ENCODE data around the gene BTBD7.
"Not testable (repeated sequence)": the region's sequence is repeated elsewhere in the genome, so short reads cannot be mapped to it uniquely, and the experiment has no call there.

BTBD7 gene

GRCh38 chr14:93332853-93333630 lies at the start of gene BTBD7:
BTBD7 (minus strand) TSS chr14:93333036; CDS start chr14:93296051, 36,985 bp downstream.
- DNase-seq (ENCODE audit: low read depth), result peak; percentile 87

- DNase-seq (ENCODE audit: low read depth), result no peak
Observed at GRCh38 chr14:93381644-93382043, 48.8 kb upstream of the BTBD7 start.

DNA sequence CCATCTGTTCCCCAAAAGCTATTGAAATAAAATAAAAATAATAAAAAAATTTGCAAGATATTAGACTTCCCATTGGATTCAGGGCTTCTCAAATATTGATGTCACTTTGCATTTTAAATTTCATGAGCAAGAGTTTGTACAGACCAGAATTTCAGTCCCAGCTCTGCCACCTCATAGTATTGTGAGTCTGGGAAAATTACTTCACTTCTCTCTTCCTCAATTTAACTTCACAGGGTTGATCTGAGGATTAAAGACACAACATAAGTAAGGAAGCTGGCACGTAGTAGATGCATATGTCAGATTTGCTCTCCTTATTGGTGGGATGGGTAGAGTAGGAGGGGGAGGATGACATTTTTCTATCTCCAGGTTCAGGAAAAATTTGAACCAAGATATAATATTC lies 47.0 kb upstream of the BTBD7 start:
- DNase-seq (ENCODE audit: low read depth), result no peak

DNA sequence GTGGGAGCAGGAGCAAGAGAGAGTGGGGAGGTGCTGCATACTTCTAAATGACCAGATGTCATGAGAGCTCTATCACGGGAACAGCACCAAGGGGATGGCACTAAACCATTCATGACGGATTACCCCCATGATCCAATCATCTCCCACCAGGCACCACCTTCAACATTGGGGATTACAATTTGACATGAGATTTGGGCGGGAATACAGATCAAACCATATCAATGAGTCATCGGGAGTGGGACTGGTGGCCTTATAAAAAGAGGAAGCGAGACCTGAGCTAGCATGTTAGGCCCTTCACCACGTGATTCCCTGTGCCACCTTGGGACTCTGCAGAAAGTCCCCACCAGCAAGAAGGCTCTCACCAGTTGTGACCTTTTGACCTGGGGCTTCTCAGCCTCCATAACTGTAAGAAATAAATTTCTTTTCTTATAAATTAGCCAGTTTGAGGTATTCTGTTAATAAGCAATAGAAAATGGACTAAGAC lies 42.9 kb upstream of the BTBD7 start:
- no peak for DNase-seq (ENCODE audit: low read depth)

DNA sequence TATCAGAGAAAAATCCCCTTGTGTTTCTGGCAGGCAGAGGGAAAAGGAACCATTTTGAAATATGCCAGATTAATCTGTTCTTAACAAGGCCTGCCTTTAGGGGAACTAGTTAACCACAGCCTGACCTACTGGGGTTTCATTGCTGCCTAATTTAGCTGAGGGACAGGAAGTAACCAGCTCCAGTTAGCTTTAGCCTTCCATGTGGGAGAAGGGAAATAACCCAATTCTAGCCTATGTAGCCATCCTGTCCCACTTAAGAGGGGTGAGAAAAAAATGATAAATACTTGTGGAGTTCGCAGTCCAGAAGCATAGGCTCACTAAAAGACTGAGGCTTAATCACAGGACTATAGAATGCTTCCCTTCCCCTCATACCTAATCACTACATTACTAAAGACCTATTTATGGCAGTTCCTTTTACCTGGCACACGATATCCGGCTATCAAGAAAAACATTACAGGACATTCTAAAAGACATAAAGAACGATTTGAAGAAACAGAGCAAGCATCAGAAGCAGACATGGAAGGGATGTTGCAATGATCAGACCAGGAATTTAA lies 37.0 kb upstream of the BTBD7 start:
- DNase-seq (ENCODE audit: low read depth), result no peak

GRCh38 chr14:93368996-93369712 lies 36.3 kb upstream of the BTBD7 start:
- DNase-seq (ENCODE audit: low read depth), result no peak

- DNase-seq (ENCODE audit: low read depth), result not testable (repeated sequence)
Observed at GRCh38 chr14:93354873-93355272, 22.0 kb upstream of the BTBD7 start.

GRCh38 chr14:93348292-93348691 lies 15.5 kb upstream of the BTBD7 start:
- no peak for DNase-seq (ENCODE audit: low read depth)

DNA sequence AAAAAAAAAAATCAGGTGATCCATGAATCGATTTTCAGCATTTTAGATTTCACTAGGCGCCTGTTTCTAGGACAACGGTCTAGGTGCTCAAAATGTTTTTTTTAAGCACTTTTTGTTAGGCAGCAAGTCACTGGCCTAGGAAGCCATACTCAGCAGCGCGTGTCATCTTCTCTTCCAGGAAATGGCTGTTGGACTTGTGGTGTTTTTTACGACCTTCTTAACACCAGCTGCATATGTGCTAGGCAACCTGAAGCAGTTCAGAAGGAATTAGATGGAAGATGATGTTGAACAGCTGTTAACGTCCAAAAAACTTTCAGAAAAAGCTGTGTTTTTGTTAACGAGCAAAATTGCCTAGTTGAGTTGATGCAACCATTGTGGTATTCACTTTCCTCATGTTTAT lies 15.0 kb upstream of the BTBD7 start:
- DNase-seq (ENCODE audit: low read depth), result no peak

DNA sequence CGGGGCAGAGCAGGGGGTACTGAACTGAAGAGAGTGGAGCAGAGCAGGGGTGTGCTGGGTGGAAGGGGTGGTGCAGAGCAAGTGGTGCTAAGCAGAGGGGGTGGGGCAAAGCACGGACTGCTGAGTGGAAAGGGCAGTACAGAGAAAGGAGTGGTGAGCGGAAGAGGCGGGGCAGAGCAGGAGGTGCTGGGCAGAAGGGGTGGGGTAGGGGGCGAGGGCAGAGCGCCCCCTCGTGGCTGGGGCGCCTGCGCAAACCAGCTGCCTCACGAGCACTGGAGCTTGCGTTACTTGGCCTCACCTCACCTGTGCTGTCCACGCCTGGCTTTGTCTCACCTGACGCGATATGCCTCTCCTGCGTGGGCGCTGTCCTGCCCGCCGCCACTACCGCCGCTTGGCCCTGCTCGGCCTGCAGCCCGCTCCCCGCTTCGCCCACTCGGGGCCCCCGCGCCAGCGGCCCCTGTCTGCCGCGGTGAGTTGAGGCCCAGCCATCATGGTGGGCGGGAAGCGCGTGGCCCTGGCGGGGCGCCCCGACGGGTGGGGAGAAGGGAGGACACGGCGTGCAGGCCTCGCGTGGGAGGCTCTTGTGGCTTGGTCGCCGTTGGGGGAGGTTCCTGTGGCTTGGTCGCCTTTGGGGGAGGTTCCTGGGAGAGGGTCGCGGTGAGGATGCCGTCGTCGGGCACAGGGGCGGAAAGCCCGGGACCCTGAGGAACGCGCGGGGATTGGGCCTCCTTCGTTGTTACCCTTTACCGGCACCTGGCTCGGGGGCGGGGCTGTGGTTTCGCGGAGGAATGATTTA lies 14.3 kb upstream of the BTBD7 start, which contains the start of gene COX8C:
COX8C (plus strand) TSS at position 257 of the 796 bp plus-strand sequence; CDS start at position 344, 87 bp downstream.
- no peak for DNase-seq (ENCODE audit: low read depth)

DNA sequence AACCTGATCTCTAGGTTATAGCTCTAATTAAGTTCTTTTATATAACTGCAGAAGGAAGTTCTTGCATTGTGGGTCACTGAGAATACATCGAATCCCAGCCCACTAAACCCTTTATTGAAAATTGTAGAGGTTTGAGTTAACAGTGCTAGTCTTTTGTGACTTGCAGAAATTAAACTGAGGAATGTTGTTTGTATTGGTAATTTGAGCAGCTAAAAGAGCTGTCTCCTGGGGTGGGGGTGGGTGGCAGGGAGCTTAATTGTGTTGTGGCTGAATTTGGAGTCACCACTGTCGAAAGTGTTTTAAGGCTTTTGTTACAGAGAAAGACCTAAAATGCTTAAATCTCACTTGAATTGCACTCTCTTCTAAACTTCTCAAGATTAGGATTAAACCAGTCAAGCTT lies 11.0 kb upstream of the BTBD7 start:
- DNase-seq (ENCODE audit: low read depth), result no peak

DNA sequence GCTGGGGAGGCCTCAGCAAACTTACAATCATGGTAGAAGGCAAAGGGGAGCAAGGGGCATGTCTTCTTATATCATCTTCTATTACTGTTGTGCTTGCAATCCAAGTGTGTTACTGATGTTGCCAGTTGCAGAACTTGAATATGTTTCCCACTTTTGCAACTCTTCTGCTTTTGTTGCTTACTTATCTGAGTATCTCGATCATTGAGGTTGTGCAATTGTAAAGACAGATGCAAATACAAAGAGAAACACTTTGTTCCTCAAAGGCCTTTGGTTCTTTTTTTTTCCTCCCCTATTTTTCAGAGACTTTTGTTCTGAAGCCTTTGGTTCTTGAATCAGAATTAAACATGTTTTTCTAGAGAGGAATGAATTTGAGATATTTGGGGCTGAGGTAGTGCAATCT lies 10.4 kb upstream of the BTBD7 start:
- DNase-seq (ENCODE audit: low read depth), result no peak

GRCh38 chr14:93337884-93338283 lies 5.0 kb upstream of the BTBD7 start:
- no peak for DNase-seq (ENCODE audit: low read depth)

- no peak for DNase-seq (ENCODE audit: low read depth)
Observed at GRCh38 chr14:93337143-93337753, 4.4 kb upstream of the BTBD7 start.

DNA sequence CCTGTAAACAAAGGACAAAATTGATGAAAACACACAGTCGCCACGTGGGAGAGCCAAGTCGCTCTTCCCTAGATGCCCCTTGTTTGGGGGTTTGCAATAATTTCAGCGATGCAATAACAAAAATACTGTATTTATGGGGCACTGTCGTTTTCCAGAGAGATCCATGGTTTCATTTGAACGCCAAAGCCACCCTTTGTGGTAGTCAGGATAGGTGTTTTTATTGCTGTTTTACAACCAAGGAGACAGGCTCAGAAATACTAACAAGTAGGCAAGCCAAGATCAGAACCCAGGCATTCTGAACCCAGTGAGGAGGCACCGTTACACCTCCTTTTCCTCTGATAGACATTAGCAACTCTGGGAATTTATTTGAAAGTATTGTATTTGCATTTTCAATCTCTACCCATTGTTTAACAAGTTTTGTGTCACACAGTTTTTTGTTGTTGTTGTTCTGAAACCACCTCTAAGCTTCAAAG lies 831 bp upstream of the BTBD7 start:
- no peak for DNase-seq (ENCODE audit: low read depth)

- peak; percentile 1 for DNase-seq (ENCODE audit: low read depth)
Observed at GRCh38 chr14:93332397-93332852, 411 bp downstream of the BTBD7 start.

DNA sequence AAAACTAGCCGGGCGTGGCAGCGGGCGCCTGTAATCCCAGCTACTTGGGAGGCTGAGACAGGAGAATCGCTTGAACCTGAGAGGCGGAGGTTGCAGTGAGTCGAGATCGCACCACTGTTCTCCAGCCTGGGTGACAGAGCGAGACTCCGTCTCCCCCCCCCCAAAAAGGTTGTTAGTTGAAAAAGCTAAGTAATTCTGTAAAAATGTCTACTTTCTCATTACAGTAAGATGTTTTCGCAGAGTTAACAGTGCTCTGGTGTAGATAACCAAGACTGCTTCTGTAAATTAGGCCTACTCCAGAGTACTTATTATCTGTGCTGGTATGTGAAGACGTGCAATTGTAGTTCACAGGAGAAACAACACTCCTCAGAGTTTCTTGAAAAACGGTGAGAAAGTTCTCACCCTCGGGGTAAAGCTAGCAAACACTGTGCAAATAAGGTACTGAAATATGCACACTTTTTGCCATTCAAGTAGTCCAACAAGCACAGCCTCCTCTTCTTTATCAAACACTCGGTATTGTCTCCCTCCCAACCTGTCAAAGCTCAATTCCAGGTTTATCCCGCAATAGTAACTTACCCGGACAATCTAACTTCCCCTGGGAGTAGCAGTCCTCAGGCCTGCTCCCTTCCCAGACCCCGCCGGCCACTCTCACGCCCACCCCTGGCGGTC lies 974 bp downstream of the BTBD7 start:
- DNase-seq (ENCODE audit: low read depth), result no peak

DNA sequence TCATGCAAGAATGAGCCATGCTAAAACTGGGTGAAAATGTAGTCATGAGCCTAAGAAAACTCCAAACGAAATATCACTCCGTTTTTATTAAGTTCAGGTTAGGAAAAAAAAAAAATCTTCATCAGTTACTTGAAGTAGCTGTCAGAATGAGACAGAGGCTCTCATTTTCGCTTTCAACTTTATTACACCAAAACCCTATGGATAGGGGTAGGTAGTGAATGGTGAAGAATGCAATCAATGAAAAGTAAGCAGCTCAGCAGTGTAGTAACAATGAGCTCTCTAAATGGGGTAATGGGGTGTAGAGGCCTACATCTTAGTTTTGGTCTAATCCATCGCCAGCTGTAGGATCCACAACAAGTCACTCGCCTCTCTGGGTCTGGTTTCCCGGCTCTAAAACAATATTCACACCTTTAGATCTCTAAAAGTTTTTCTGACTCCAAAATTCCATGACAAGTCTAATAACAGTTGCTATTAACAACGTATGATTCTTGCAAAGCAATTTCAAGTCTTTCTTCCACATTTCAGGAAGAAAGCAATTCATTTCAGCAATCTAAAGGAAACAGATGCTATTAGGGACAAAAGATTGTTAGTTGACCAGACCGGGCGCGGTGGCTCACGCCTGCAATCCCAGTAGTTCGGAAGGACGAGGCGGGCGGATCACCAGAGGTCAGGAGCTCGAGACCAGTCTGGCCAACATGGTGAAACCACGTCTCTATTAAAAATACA lies 1.7 kb downstream of the BTBD7 start:
- DNase-seq (ENCODE audit: low read depth), result no peak

GRCh38 chr14:93330609-93331000 lies 2.2 kb downstream of the BTBD7 start:
- no peak for DNase-seq (ENCODE audit: low read depth)

GRCh38 chr14:93329965-93330608 lies 2.7 kb downstream of the BTBD7 start:
- no peak for DNase-seq (ENCODE audit: low read depth)
